AG04450 (cell line): Measurements from ENCODE around the gene KCNK6. TPM values are rescaled to one million over a fixed set of nuclear protein-coding genes. Genes with fewer than 3 reads are reported as not detected.
"Not testable (repeated sequence)": the region's sequence is repeated elsewhere in the genome, so short reads cannot be mapped to it uniquely, and the experiment has no call there.

Experiments used
- CTCF ChIA-PET: fragments of 300-600, 350-600 bp; formaldehyde crosslinking; extraction: SDS; loops from one replicate; lab custom pipeline; 2022; ENCODE audit warnings: antibody characterized with exemption, inconsistent platforms; lab: Charles Lee
- POLR2A ChIA-PET: fragments of 350-600 bp; formaldehyde crosslinking; extraction: SDS; loops from one replicate; lab custom pipeline; 2021; ENCODE audit warnings: antibody characterized with exemption, inconsistent platforms; lab: Yijun Ruan, JAX
- DNase-seq: peaks from one replicate; pipeline ENCODE4 v3.0.0-alpha.2; 2011; ENCODE audit warnings: low read depth, low spot score
- H3K27ac ChIP-seq: one replicate; pipeline ENCODE4 v1.5.1; 2012; ENCODE audit warnings: low read depth, low read length, control low read depth
- H3K27me3 ChIP-seq: one replicate; pipeline ENCODE4 v1.6.0; 2012; ENCODE audit warnings: low read length; ENCODE audit not compliant: control insufficient read depth, insufficient read depth
- H3K4me3 ChIP-seq: 2 replicates; pipeline ENCODE4 v1.5.1; 2011; ENCODE audit warnings: mild to moderate bottlenecking, low read depth, low read length, control low read depth
- H3K9me3 ChIP-seq: 2 replicates; pipeline ENCODE4 v1.5.1; 2012; ENCODE audit warnings: low read length; ENCODE audit not compliant: control insufficient read depth, insufficient read depth
- CTCF ChIP-seq: IDR thresholded peaks from 2 replicates; pipeline ENCODE4 v1.5.1; 2011; ENCODE audit warnings: low read depth, low read length, control low read depth, inconsistent platforms
- polyA plus RNA-seq: library from polyadenylated mRNA; depleted of rRNA; stranded (reverse); fragments of >200 nt; gene quantifications from 2 replicates; pipeline ENCODE4 v1.2.3, GENCODE V29; 2011

KCNK6 gene
- polyA plus RNA-seq, 1 experiment, result 2.6 TPM

- POLR2A ChIA-PET, result interaction anchor here (1.2 kb wide), 1 partner anchor 12 kb away, joined by 5 read pairs; the partner anchor contains the start of gene PSMD8
- no peak overlapping the region for H3K27ac ChIP-seq
- H3K9me3 ChIP-seq, result no peaks in the 10 kb centered on the region; the same call in 1 of the 2 replicates
- peaks cover 33% of the 10 kb centered on the region for H3K27me3 ChIP-seq
- H3K4me3 ChIP-seq, result peak overlapping the region; percentile 69
- CTCF ChIA-PET, result interaction anchor here (0.6 kb wide), 1 partner anchor 68 kb away, joined by 3 read pairs; no protein-coding TSS in a partner anchor
- no peak for TF ChIP-seq CTCF
- DNase-seq, result no peak
These were observed 42.7 kb downstream of the KCNK6 start for GRCh38 chr19:38362076-38362945.

GRCh38 chr19:38362946-38363688, 43.5 kb downstream of the KCNK6 start:
- peaks cover 33% of the 10 kb centered on the region for H3K27me3 ChIP-seq
- H3K27ac ChIP-seq, H3K4me3 ChIP-seq, H3K9me3 ChIP-seq, POLR2A ChIA-PET, CTCF ChIA-PET, DNase-seq: not testable (repeated sequence)

GRCh38 chr19:38367041-38367440, 47.4 kb downstream of the KCNK6 start:
- no peak for TF ChIP-seq CTCF
- no peak for DNase-seq
- Histone ChIP-seq H3K27me3 (peaks cover 16% of the 10 kb centered on the region), H3K4me3 (no peak overlapping the region), H3K9me3 (no peaks in the 10 kb centered on the region; the same call in 1 of the 2 replicates), H3K27ac (no peak overlapping the region)
- ChIA-PET CTCF (no interaction called here), POLR2A (no interaction called here)

GRCh38 chr19:38369584-38369983, 49.9 kb downstream of the KCNK6 start:
- DNase-seq, result no peak
- H3K4me3 ChIP-seq, result no peak overlapping the region
- no peak for TF ChIP-seq CTCF
- no peak overlapping the region for H3K27ac ChIP-seq
- CTCF ChIA-PET, result no interaction called here
- POLR2A ChIA-PET, result no interaction called here
- H3K9me3 ChIP-seq, result no peaks in the 10 kb centered on the region; the same call in 1 of the 2 replicates
- peaks cover 16% of the 10 kb centered on the region for H3K27me3 ChIP-seq

GRCh38 chr19:38370299-38370698, 50.7 kb downstream of the KCNK6 start:
- Histone ChIP-seq H3K27me3 (peaks cover 13% of the 10 kb centered on the region), H3K4me3 (no peak overlapping the region), H3K9me3 (no peaks in the 10 kb centered on the region), H3K27ac (no peak overlapping the region)
- no peak for TF ChIP-seq CTCF
- CTCF ChIA-PET, result no interaction called here
- POLR2A ChIA-PET, result no interaction called here
- no peak for DNase-seq
